ENCODE measurements around the gene SLC9B2. TPM values are rescaled to one million over a fixed set of nuclear protein-coding genes. Genes with fewer than 3 reads are reported as not detected.

Gene SLC9B2
- total and polyA plus RNA-seq, 7 donors, result 2.7 to 8.6 (median 4.2) TPM

- Histone ChIP-seq H3K4me3 (no peak overlapping the region), H3K4me1 (no peaks in the 10 kb centered on the region), H3K36me3 (ENCODE audit: insufficient read depth in 1 of 2, low read depth in 1 of 2) (peaks cover 11 to 96% of the 10 kb centered on the region in 2 donors), H3K27ac (no peak overlapping the region), H3K27me3 (ENCODE audit: insufficient read depth in 3 of 3, low read length in 2 of 3) (no peaks in the 10 kb centered on the region), H3K9me3 (no peaks in the 10 kb centered on the region)
- WGBS, 3 donors, result 89 to 94% (median 91%) methylated on average over 2 of the region's 2 CpGs
- no peak for ATAC-seq
- TF ChIP-seq CTCF (IDR thresholded peaks at IDR 0.05), result no peak
- DNase-seq, result no peak
- intact Hi-C loops (cut with DNase I), result no loop called here
Measured at GRCh38 chr4:103089481-103089880, 12.9 kb upstream of the SLC9B2 start.

- 19 to 39% (median 29%) methylated on average over 1 of the region's 1 CpG for WGBS, 3 donors
- Histone ChIP-seq H3K27ac (no peak overlapping the region), H3K9me3 (no peaks in the 10 kb centered on the region), H3K36me3 (ENCODE audit: insufficient read depth in 1 of 2, low read depth in 1 of 2) (peaks cover 15 to 97% of the 10 kb centered on the region in 2 donors), H3K27me3 (ENCODE audit: insufficient read depth in 3 of 3, low read length in 2 of 3) (no peaks in the 10 kb centered on the region), H3K4me1 (no peaks in the 10 kb centered on the region), H3K4me3 (no peak overlapping the region)
- ATAC-seq (no peak), DNase-seq (no peak)
- intact Hi-C loops (cut with DNase I), result no loop called here
- TF ChIP-seq CTCF (IDR thresholded peaks at IDR 0.05), result no peak
Measured at GRCh38 chr4:103086551-103086950, 10.0 kb upstream of the SLC9B2 start.

GRCh38 chr4:103085555-103086196, 9.1 kb upstream of the SLC9B2 start:
- Histone ChIP-seq H3K27me3 (ENCODE audit: insufficient read depth in 3 of 3, low read length in 2 of 3) (no peaks in the 10 kb centered on the region), H3K27ac (no peak overlapping the region), H3K4me3 (no peak overlapping the region), H3K36me3 (ENCODE audit: insufficient read depth in 1 of 2, low read depth in 1 of 2) (peaks cover 12 to 97% of the 10 kb centered on the region in 2 donors), H3K4me1 (no peaks in the 10 kb centered on the region), H3K9me3 (no peaks in the 10 kb centered on the region)
- intact Hi-C loops (cut with DNase I), result no loop called here
- ATAC-seq, result no peak
- no peak for DNase-seq
- no peak for TF ChIP-seq CTCF (IDR thresholded peaks at IDR 0.05)
- WGBS, 3 donors, result 75 to 93% (median 86%) methylated on average over 2 of the region's 2 CpGs

- Histone ChIP-seq H3K27me3 (ENCODE audit: insufficient read depth in 3 of 3, low read length in 2 of 3) (no peaks in the 10 kb centered on the region), H3K4me3 (no peak overlapping the region), H3K27ac (no peak overlapping the region), H3K9me3 (no peaks in the 10 kb centered on the region), H3K36me3 (ENCODE audit: insufficient read depth in 1 of 2, low read depth in 1 of 2) (peaks cover 4 to 51% of the 10 kb centered on the region in 2 donors), H3K4me1 (no peaks in the 10 kb centered on the region)
- WGBS, 3 donors, result 96 to 97% (median 97%) methylated on average over 1 of the region's 1 CpG
- ATAC-seq (no peak), DNase-seq (no peak)
- intact Hi-C loops (cut with DNase I), result no loop called here
- no peak for TF ChIP-seq CTCF (IDR thresholded peaks at IDR 0.05)
Measured at GRCh38 chr4:103079621-103080020, 3.1 kb upstream of the SLC9B2 start.

Data from psoas muscle (tissue), 8 donors.